HG02798 (cell line): ENCODE measurements around the gene KRTAP10-9.
"Not testable (repeated sequence)": the region's sequence is repeated elsewhere in the genome, so short reads cannot be mapped to it uniquely, and the experiment has no call there.

ENCODE experiments used
- ATAC-seq: cut with Tn5 transposase; IDR thresholded peaks from one replicate; pipeline ENCODE4 v1.9.1; 2021; ENCODE audit warnings: mild to moderate bottlenecking; ENCODE audit not compliant: unreplicated experiment, poor library complexity

The KRTAP10-9 gene

GRCh38 chr21:44626673-44627143 is at the start of gene KRTAP10-9:
KRTAP10-9 (plus strand) TSS chr21:44627093; CDS start chr21:44627172, 79 bp downstream.
- ATAC-seq: no peak

- no peak for ATAC-seq
These were observed 48.4 kb upstream of the KRTAP10-9 start for GRCh38 chr21:44578371-44579055.

- no peak for ATAC-seq
These were observed 47.6 kb upstream of the KRTAP10-9 start for GRCh38 chr21:44579056-44579832.

GRCh38 chr21:44579833-44580144 is 47.1 kb upstream of the KRTAP10-9 start:
- ATAC-seq: no peak

- ATAC-seq: not testable (repeated sequence)
These were observed 46.6 kb upstream of the KRTAP10-9 start, which contains the start of gene KRTAP10-5 for GRCh38 chr21:44580231-44580821. KRTAP10-5 (minus strand) TSS chr21:44580604; CDS start chr21:44580578, 26 bp downstream.

GRCh38 chr21:44581158-44581557 is 45.7 kb upstream of the KRTAP10-9 start:
- ATAC-seq: no peak

- ATAC-seq: no peak
These were observed 44.8 kb upstream of the KRTAP10-9 start for GRCh38 chr21:44582055-44582454.

- ATAC-seq: no peak
These were observed 43.6 kb upstream of the KRTAP10-9 start for GRCh38 chr21:44583089-44583799.

- no peak for ATAC-seq
These were observed 43.1 kb upstream of the KRTAP10-9 start for GRCh38 chr21:44583800-44584147.

GRCh38 chr21:44585892-44586291 is 41.0 kb upstream of the KRTAP10-9 start:
- no peak for ATAC-seq

GRCh38 chr21:44589094-44589493 is 37.8 kb upstream of the KRTAP10-9 start:
- no peak for ATAC-seq

GRCh38 chr21:44589586-44590305 is 37.1 kb upstream of the KRTAP10-9 start:
- ATAC-seq: no peak

- no peak for ATAC-seq
These were observed 36.6 kb upstream of the KRTAP10-9 start for GRCh38 chr21:44590311-44590721.

GRCh38 chr21:44590897-44591800 is 35.7 kb upstream of the KRTAP10-9 start:
- not testable (repeated sequence) for ATAC-seq

GRCh38 chr21:44591801-44592130 is 35.1 kb upstream of the KRTAP10-9 start:
- ATAC-seq: not testable (repeated sequence)

- ATAC-seq: no peak
These were observed 34.2 kb upstream of the KRTAP10-9 start, which contains the start of gene KRTAP10-6 for GRCh38 chr21:44592446-44593311. KRTAP10-6 (minus strand) TSS chr21:44592505; CDS start chr21:44592484, 21 bp downstream.

GRCh38 chr21:44593598-44594405 is 33.1 kb upstream of the KRTAP10-9 start:
- no peak for ATAC-seq
